AG10803 (cell line): ENCODE measurements around the gene MINPP1.

Experiments
- DNase-seq: peaks from one replicate; pipeline ENCODE4 v3.0.0; 2010; ENCODE audit warnings: low read depth
- H3K4me3 ChIP-seq: 2 replicates; pipeline ENCODE4 v1.5.1; 2011; ENCODE audit warnings: mild to moderate bottlenecking, low read length, control low read depth
- TF ChIP-seq, protein P1 (sequence below): conservative IDR thresholded peaks from 2 replicates; pipeline ENCODE4 v1.5.1; 2011; ENCODE audit warnings: mild to moderate bottlenecking, low read length, control low read depth, inconsistent platforms

The MINPP1 gene

DNA sequence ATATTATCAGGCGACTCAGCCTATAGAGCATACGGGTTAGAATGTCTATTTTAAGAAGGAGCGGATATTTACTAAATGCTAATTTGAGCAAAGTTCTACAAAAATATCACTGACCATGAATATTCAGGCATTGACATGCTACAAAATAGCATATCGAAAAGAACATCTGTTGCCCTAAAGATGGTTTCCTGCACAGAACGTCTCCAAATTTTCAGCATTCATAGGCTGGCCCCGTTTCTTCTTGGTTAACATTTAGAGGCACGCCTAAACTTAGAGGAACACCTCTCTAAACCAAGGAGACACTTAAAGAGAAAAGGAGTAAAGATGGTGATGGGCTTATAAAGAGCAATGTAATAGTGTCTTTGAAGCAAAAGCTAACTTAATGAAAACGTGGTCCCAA lies 1.3 kb upstream of the MINPP1 start:
- TF ChIP-seq, protein P1, sequence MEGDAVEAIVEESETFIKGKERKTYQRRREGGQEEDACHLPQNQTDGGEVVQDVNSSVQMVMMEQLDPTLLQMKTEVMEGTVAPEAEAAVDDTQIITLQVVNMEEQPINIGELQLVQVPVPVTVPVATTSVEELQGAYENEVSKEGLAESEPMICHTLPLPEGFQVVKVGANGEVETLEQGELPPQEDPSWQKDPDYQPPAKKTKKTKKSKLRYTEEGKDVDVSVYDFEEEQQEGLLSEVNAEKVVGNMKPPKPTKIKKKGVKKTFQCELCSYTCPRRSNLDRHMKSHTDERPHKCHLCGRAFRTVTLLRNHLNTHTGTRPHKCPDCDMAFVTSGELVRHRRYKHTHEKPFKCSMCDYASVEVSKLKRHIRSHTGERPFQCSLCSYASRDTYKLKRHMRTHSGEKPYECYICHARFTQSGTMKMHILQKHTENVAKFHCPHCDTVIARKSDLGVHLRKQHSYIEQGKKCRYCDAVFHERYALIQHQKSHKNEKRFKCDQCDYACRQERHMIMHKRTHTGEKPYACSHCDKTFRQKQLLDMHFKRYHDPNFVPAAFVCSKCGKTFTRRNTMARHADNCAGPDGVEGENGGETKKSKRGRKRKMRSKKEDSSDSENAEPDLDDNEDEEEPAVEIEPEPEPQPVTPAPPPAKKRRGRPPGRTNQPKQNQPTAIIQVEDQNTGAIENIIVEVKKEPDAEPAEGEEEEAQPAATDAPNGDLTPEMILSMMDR, result no peak
- no peak for DNase-seq
- no peak overlapping the region for H3K4me3 ChIP-seq

DNA sequence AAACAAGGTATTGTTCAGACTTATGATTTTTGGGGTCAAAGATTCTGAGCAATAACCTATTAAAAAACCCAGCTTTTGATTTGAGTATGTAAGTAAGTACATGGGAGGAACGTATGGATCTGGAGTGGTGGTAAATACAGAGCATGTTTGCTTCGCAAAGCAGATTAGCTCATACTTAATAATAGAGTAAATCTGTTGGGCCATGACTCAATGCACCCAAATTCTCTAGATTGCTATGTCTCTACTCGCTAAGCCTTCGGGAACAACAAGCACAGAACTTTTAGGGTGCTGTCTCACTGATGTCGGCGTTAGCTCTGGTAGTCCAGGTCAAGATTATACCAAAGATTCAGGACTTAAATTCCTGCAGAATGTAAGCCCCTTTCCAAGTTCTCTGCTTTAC lies 807 bp upstream of the MINPP1 start:
- H3K4me3 ChIP-seq, result peak overlapping the region; percentile 88
- DNase-seq, result peak; percentile 31
- TF ChIP-seq, protein P1, result no peak

DNA sequence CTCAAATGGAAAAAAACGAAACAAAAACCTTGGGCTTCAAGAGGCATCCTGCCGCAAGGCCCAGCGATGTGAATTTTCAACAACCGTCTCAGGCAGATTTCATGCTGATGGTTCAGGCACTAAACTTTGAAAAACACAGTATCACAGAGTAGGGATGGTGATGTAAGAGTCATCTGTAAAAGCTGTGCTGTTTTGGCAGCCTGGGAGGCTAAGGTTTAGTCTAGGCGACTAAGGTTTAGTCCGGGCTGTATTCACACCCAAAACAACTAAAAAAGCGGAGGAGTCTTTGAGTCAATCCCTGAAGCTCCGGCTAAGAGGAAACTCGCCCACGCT lies 420 bp upstream of the MINPP1 start:
- DNase-seq, result no peak
- H3K4me3 ChIP-seq, result peak overlapping the region; percentile 88
- TF ChIP-seq, protein P1, result no peak

DNA sequence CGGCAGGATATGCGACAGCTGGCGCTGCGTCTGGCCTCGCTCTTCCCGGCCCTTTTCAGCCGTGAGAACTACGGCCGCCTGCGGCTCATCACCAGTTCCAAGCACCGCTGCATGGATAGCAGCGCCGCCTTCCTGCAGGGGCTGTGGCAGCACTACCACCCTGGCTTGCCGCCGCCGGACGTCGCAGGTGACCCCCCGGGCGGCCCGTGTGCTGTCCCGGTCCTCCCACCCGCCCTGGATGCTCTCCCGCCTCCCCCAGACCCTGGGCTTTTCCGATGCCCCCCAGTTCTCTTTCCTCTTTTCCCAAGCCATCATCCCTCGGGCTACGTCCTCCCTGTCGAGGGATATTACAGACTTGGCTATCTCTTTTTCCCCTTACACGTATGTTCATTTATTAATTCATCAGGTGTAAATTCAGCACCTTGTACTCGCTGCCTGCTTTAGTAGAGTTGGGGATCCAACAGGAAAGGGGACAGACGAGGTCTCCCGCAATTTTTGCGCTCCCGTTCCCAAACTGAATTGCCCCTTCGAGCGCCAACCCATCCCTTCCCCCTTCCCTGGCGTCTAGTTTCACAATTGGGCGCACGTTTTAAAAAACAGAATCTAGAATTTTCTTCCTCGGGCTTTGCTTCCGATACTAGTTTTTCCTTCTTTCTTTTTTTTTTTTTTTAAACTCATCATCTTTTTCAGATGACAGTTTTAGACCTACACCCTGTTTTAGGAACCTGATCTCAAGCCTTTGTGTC lies 846 bp downstream of the MINPP1 start:
- DNase-seq, result peak; percentile 52
- peak overlapping the region; percentile 88 for H3K4me3 ChIP-seq
- TF ChIP-seq, protein P1, result peak; percentile 61

DNA sequence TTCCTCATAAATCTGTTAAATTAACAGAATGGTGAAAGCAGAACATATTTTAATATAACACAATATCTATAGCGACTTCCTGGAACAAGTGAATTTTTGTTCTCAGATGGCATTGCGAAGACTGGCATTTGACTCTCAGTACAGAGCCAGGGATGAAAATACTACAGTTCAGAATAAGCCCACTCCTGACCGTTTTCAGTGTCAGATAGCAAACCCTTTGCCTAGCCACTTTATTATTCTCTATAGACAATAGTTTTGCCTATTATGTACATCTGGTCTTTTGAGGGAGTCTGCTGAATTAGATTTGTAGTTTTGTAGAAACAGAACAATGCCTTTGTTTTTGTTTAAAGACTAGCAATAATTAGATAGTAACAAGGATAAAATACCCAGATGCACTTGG lies 2.3 kb downstream of the MINPP1 start:
- TF ChIP-seq, protein P1, result no peak
- no peak for DNase-seq
- no peak overlapping the region for H3K4me3 ChIP-seq

DNA sequence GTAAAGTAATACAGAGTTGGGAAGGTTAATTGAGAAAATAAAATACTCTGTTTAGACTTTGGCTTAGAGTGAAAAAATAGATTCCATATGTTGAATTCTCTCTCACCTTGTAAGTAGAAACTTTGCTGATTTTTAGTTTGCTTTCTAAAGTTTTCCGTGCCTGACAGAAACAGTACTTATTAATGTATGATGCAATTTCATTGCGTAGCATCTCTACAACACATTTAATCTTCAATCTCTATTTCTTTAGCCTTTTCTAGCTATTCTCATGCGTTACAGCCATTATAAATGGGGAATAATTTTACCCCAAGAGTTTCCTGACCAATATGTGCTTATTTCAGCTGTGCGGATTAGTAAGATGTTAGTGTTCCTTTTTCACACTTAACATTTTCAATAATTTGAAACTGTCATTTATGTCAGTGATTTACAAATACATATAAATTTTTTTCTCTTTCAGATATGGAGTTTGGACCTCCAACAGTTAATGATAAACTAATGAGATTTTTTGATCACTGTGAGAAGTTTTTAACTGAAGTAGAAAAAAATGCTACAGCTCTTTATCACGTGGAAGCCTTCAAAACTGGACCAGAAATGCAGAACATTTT lies 3.3 kb downstream of the MINPP1 start:
- DNase-seq, result no peak
- TF ChIP-seq, protein P1, result no peak
- no peak overlapping the region for H3K4me3 ChIP-seq

DNA sequence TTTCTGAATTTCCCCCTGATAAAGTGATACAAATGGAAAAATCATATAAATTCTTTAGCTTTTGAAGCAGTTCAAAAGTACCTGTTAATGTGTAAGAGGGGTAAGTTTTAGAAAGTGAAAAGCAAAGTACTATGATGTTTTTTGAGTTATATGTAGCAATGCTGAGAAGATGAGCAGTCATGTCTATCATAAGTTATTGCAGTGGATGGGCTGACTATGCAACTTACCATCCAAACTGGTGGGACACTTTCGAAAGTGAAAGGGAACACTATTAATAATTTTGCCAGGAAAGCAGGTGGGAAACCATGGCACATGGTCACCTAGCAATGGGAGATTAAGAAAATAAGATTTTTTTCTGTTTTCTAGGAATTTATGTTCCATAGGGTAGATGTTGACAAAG lies 4.1 kb downstream of the MINPP1 start:
- TF ChIP-seq, protein P1, result no peak
- no peak for DNase-seq
- no peak overlapping the region for H3K4me3 ChIP-seq
